Stimulated activated naive CD8-positive, alpha-beta T cell treated with anti-CD3 and anti-CD28 coated beads, Interleukin-15, amount 100 ng/mL, for 72 hours (primary cell): ENCODE measurements around the gene PAX5.

Experiments used
- ATAC-seq: fragments of 150-1000 bp; cut with Tn5 transposase; 2 replicates; pipeline ENCODE4 v1.10.0; 2021; ENCODE audit warnings: mild to moderate bottlenecking, moderate library complexity
- DNase-seq, 2 donors: peaks; one replicate each; pipeline ENCODE4 v3.0.0; 2021 to 2022
- H3K27ac Mint-ChIP-seq, 2 donors: one replicate each; pipeline ENCODE4 v1.8.0; 2022; ENCODE audit warnings: mild to moderate bottlenecking in 2 of 2, mixed read lengths in 2 of 2, moderate library complexity in 2 of 2
- H3K27me3 Mint-ChIP-seq: one replicate; pipeline ENCODE4 v1.8.0; 2022; ENCODE audit warnings: mixed read lengths
- H3K4me1 Mint-ChIP-seq: one replicate; pipeline ENCODE4 v1.8.0; 2022; ENCODE audit warnings: mild to moderate bottlenecking, mixed read lengths
- H3K4me3 Mint-ChIP-seq, 2 donors: one replicate each; pipeline ENCODE4 v1.8.0; 2022; ENCODE audit warnings: mild to moderate bottlenecking in 2 of 2, mixed read lengths in 2 of 2, moderate library complexity in 1 of 2
- H3K9me3 Mint-ChIP-seq, 2 donors: one replicate each; pipeline ENCODE4 v1.8.0; 2022; ENCODE audit warnings: mixed read lengths in 2 of 2

Gene PAX5

GRCh38 chr9:36797471-36798220 lies 236.4 kb downstream of the PAX5 start:
- no peak for ATAC-seq

GRCh38 chr9:36796671-36797419 lies 237.2 kb downstream of the PAX5 start:
- Mint-ChIP-seq H3K9me3 (peaks cover 13 to 21% of the 10 kb centered on the region in 2 donors), H3K4me3 (no peak overlapping the region), H3K27me3 (peaks cover 16% of the 10 kb centered on the region), H3K4me1 (no peaks in the 10 kb centered on the region), H3K27ac (no peak overlapping the region)
- DNase-seq (no peak), ATAC-seq (no peak)

More at GRCh38 chr9:36797471-36798220, 236.4 kb downstream of the PAX5 start:
- Mint-ChIP-seq H3K27me3 (peaks cover 24% of the 10 kb centered on the region), H3K9me3 (peaks cover 6 to 21% of the 10 kb centered on the region in 2 donors), H3K4me3 (no peak overlapping the region), H3K4me1 (no peaks in the 10 kb centered on the region), H3K27ac (no peak overlapping the region)
- no peak for DNase-seq

GRCh38 chr9:36794461-36794860 lies 239.6 kb downstream of the PAX5 start:
- DNase-seq (no peak), ATAC-seq (no peak)
- Mint-ChIP-seq H3K4me1 (no peaks in the 10 kb centered on the region), H3K27ac (no peak overlapping the region), H3K4me3 (no peak overlapping the region), H3K27me3 (no peaks in the 10 kb centered on the region), H3K9me3 (peaks cover 13 to 15% of the 10 kb centered on the region in 2 donors)

- Mint-ChIP-seq H3K4me1 (no peaks in the 10 kb centered on the region), H3K27me3 (no peaks in the 10 kb centered on the region), H3K27ac (no peak overlapping the region), H3K4me3 (no peak overlapping the region), H3K9me3 (peaks cover 13 to 15% of the 10 kb centered on the region in 2 donors)
- ATAC-seq (no peak), DNase-seq (peak in 1 of 2 donors; percentile 15)
These were observed 240.8 kb downstream of the PAX5 start for GRCh38 chr9:36793277-36793676.

- Mint-ChIP-seq H3K27me3 (peaks cover 16% of the 10 kb centered on the region), H3K4me1 (no peaks in the 10 kb centered on the region), H3K4me3 (no peak overlapping the region), H3K9me3 (peaks cover 13 to 15% of the 10 kb centered on the region in 2 donors), H3K27ac (no peak overlapping the region)
- no peak for DNase-seq
- no peak for ATAC-seq
These were observed 242.7 kb downstream of the PAX5 start for GRCh38 chr9:36791222-36791950.

GRCh38 chr9:36789886-36790285 lies 244.2 kb downstream of the PAX5 start:
- H3K27ac Mint-ChIP-seq, result no peak overlapping the region
- H3K27me3 Mint-ChIP-seq, result peaks cover 26% of the 10 kb centered on the region
- H3K9me3 Mint-ChIP-seq, result peaks cover 13 to 15% of the 10 kb centered on the region in 2 donors
- no peak overlapping the region for H3K4me3 Mint-ChIP-seq
- ATAC-seq, result no peak
- H3K4me1 Mint-ChIP-seq, result no peaks in the 10 kb centered on the region
- no peak for DNase-seq

- no peaks in the 10 kb centered on the region for H3K4me1 Mint-ChIP-seq
- DNase-seq (no peak), ATAC-seq (peak; percentile 42)
- H3K4me3 Mint-ChIP-seq, result no peak overlapping the region
- H3K9me3 Mint-ChIP-seq, result peaks cover 8 to 13% of the 10 kb centered on the region in 2 donors
- peaks cover 26% of the 10 kb centered on the region for H3K27me3 Mint-ChIP-seq
- no peak overlapping the region for H3K27ac Mint-ChIP-seq
These were observed 245.5 kb downstream of the PAX5 start for GRCh38 chr9:36788534-36788933.

- no peak for ATAC-seq
- Mint-ChIP-seq H3K27me3 (peaks cover 26% of the 10 kb centered on the region), H3K4me1 (no peaks in the 10 kb centered on the region)
These were observed 246.4 kb downstream of the PAX5 start for GRCh38 chr9:36787709-36788108.

More at GRCh38 chr9:36787709-36788108, 246.4 kb downstream of the PAX5 start:
- H3K27ac Mint-ChIP-seq, result no peak overlapping the region
- DNase-seq, result no peak
- no peak overlapping the region for H3K4me3 Mint-ChIP-seq
- H3K9me3 Mint-ChIP-seq, result peaks cover 0 to 7% of the 10 kb centered on the region in 2 donors
